HFFc6 (cell line): Measurements from ENCODE around the gene NUP98. TPM values are rescaled to one million over a fixed set of nuclear protein-coding genes. Genes with fewer than 3 reads are reported as not detected.

Experiments used
- DNase-seq: peaks from one replicate; pipeline ENCODE4 v3.0.0-alpha.2; 2018
- H3K27ac Mint-ChIP-seq: 2 replicates; pipeline ENCODE4 v1.8.0; 2020; ENCODE audit warnings: mild to moderate bottlenecking, mixed read lengths
- H3K27me3 Mint-ChIP-seq: 2 replicates; pipeline ENCODE4 v1.8.0; 2021; ENCODE audit warnings: mild to moderate bottlenecking, moderate library complexity, mixed read lengths; ENCODE audit not compliant: insufficient read depth
- H3K36me3 Mint-ChIP-seq: 2 replicates; pipeline ENCODE4 v1.8.0; 2021; ENCODE audit warnings: low read depth, mixed read lengths
- H3K4me1 Mint-ChIP-seq: 2 replicates; pipeline ENCODE4 v1.8.0; 2020; ENCODE audit warnings: low read depth, mixed read lengths
- H3K4me3 Mint-ChIP-seq: 2 replicates; pipeline ENCODE4 v1.8.0; 2020; ENCODE audit warnings: mild to moderate bottlenecking, moderate library complexity, mixed read lengths
- H3K9me3 Mint-ChIP-seq: 2 replicates; pipeline ENCODE4 v1.8.0; 2020; ENCODE audit warnings: mild to moderate bottlenecking, mixed read lengths
- total RNA-seq, 6 experiments: library from RNA; stranded (reverse); fragmentation: NEBNext Ultra II Directional; extraction: Animal tissue kit (Norgen Biotek cat#: 25700); gene quantifications; 2 replicates in 1 of 6; 3 replicates in 5 of 6; pipeline ENCODE4 v1.2.3, GENCODE V29; 2021
- TF ChIP-seq, protein P1 (sequence below): fragments of 200-600 bp; sonication (generic); IDR thresholded peaks from 2 replicates; pipeline ENCODE4 v1.5.0; 2021; ENCODE audit warnings: antibody characterized with exemption, mild to moderate bottlenecking

The NUP98 gene
- total RNA-seq, 6 experiments from 2014 or later, result 81.4 to 96.7 (median 85.6) TPM

DNA sequence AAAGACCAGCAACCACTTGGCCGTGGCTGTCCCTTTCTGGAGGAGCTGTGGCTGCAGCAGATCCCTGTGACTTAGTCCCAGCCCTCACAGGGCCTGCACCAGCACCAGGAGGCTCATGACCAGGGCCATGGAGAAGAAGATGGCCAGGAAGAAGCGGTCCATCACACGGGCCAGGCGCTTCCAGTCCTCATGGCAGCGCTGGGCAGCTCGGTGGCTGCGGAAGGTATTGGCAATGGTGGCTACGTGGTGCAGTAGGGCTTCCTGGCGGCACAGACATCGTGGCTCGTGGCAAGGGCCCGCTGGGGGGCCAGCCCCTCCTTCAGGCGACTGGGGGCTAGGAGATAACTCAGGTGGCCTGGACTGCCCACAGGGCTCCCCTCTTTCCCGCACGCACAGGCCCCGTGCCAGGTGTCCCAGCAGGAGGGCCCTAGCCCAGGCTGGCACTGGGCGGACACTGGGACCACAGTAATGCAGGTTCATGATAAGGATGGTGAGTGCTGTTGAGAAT is 131.3 kb downstream of the NUP98 start:
- Mint-ChIP-seq H3K4me1 (no peaks in the 10 kb centered on the region), H3K27me3 (peaks cover 4% of the 10 kb centered on the region), H3K36me3 (peaks cover 24% of the 10 kb centered on the region), H3K4me3 (no peak overlapping the region), H3K9me3 (no peaks in the 10 kb centered on the region), H3K27ac (no peak overlapping the region)
- DNase-seq, result no peak
- TF ChIP-seq, protein P1, sequence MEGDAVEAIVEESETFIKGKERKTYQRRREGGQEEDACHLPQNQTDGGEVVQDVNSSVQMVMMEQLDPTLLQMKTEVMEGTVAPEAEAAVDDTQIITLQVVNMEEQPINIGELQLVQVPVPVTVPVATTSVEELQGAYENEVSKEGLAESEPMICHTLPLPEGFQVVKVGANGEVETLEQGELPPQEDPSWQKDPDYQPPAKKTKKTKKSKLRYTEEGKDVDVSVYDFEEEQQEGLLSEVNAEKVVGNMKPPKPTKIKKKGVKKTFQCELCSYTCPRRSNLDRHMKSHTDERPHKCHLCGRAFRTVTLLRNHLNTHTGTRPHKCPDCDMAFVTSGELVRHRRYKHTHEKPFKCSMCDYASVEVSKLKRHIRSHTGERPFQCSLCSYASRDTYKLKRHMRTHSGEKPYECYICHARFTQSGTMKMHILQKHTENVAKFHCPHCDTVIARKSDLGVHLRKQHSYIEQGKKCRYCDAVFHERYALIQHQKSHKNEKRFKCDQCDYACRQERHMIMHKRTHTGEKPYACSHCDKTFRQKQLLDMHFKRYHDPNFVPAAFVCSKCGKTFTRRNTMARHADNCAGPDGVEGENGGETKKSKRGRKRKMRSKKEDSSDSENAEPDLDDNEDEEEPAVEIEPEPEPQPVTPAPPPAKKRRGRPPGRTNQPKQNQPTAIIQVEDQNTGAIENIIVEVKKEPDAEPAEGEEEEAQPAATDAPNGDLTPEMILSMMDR, result no peak

DNA sequence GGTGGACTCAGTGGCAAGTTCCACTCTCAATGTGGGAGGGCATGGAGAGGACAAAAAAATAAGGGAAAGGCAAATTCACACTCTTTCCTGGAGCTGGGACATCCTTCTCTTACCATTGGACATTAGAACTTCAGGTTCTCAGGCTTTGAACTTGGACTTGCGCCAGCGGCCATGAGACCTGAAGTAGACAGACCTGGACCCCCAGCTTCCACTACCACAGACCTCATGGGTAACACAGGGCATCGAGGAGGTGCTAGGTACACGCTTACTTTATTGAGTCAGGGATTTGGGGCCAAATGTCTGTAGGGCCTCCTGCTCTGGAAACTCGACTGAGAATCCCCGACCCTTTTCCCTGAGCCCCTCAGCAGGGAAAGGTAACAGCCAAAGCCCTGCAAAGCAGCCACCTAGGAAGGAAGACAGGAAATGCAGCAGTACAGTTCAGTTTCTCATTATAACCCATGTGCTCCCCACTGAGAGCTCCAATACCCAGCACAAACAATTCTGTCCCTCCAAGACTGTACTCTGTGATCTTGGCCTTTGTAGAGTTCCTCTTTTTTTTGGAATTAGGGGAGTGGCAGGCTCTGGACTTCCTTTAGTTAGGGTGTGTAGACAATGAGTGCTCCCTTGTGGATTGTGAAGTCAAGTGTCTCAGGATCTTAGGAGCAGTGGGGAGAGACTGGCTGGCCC is 131.9 kb downstream of the NUP98 start:
- H3K27me3 Mint-ChIP-seq, result peaks cover 1% of the 10 kb centered on the region
- no peak overlapping the region for H3K4me3 Mint-ChIP-seq
- DNase-seq, result no peak
- H3K9me3 Mint-ChIP-seq, result no peaks in the 10 kb centered on the region
- peaks cover 24% of the 10 kb centered on the region for H3K36me3 Mint-ChIP-seq
- TF ChIP-seq, protein P1, result no peak
- no peaks in the 10 kb centered on the region for H3K4me1 Mint-ChIP-seq
- H3K27ac Mint-ChIP-seq, result no peak overlapping the region

DNA sequence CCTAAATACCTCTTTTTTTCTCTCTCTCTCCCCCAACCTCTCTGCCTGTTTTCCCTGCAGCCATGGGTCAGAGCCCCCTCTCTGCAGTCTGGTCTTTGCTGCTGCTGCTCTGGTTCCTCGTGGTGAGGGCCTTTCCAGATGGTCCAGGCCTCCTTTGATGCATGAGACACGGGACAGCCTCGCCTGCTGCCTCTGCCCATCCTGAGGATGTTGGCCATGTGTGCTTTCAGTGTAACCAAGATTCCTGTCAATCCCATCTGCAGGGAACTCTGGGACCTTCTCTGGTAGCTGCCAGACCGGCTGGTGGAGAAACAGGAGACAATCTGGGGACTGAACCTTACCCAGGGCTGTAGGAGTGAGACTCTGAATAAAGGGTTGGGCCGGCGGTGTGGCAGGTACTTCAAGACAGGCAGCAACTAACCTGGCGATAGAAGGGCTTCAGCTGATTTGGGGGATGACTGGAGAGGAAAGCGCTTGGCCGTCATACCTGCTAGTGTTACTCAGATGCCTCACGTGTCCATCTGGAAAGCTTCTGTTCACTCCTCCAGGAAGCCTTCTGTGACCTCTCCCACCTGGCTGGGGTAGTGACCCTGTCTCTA is 133.2 kb downstream of the NUP98 start:
- DNase-seq, result no peak
- TF ChIP-seq, protein P1, result no peak
- Mint-ChIP-seq H3K4me1 (no peaks in the 10 kb centered on the region), H3K27ac (no peak overlapping the region), H3K9me3 (no peaks in the 10 kb centered on the region), H3K4me3 (no peak overlapping the region), H3K36me3 (peaks cover 24% of the 10 kb centered on the region), H3K27me3 (peaks cover 3% of the 10 kb centered on the region)

DNA sequence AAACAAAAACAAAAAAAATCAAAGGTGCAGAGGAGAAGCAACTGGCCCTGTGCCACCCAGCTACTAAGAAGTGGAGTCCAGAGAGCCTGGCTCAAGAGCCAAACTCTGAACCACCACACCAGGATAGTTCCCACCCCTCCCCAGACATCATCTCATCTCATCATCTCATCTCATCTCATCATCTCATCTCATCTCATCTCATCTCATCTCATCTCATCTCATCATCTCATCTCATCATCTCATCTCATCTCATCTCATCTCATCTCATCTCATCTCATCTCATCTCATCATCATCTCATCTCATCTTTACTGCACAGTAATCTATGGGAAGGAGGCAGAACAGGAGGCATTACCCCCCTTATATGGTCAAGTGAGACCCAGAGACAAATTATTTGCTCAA is 134.5 kb downstream of the NUP98 start:
- Mint-ChIP-seq H3K27ac (no peak overlapping the region), H3K36me3 (peaks cover 17% of the 10 kb centered on the region), H3K4me3 (no peak overlapping the region), H3K27me3 (peaks cover 7% of the 10 kb centered on the region), H3K4me1 (no peaks in the 10 kb centered on the region), H3K9me3 (no peaks in the 10 kb centered on the region)
- TF ChIP-seq, protein P1, result no peak
- no peak for DNase-seq

DNA sequence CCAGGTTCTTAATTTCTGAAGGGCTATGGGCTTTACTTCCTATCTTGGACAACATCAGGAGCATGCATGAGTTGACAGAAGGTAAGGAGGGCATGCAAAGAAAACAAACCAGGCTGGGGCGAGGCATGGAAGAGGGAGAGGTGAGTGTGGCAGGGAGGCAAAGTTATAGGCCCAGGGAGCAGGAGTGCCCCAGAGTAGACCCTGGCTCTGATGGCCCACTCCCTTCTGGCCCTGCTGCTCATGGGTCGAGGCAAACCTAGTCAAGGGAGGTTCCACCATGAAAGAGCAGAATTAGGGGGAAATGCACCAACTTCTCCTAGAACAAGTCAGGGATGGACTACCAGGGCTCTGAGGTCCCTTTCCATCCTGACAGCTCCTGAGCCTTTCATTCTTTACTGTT is 136.4 kb downstream of the NUP98 start:
- Mint-ChIP-seq H3K36me3 (peaks cover 17% of the 10 kb centered on the region), H3K4me3 (no peak overlapping the region), H3K9me3 (no peaks in the 10 kb centered on the region), H3K4me1 (no peaks in the 10 kb centered on the region), H3K27me3 (peaks cover 10% of the 10 kb centered on the region; the same call in 1 of the 2 replicates), H3K27ac (no peak overlapping the region)
- TF ChIP-seq, protein P1, result no peak
- DNase-seq, result no peak
